A673 (cell line): ENCODE data around the gene GHRHR. TPM values are rescaled to one million over a fixed set of nuclear protein-coding genes. Genes with fewer than 3 reads are reported as not detected.

ENCODE experiments used
- BruUV-seq: library from RNA; stranded (reverse); fragments of 400-500 nt; replicated peaks from 2 replicates; lab custom pipeline; 2021; lab: Mats Ljungman, UMichigan
- CTCF ChIA-PET: fragments of 300-600 bp; sonication (Branson Sonifier 250); formaldehyde crosslinking; loops from one replicate; lab custom pipeline; 2022; ENCODE audit warnings: antibody characterized with exemption; lab: Charles Lee
- POLR2A ChIA-PET: fragments of 300-600 bp; sonication (Branson Sonifier 250); formaldehyde crosslinking; loops from one replicate; lab custom pipeline; 2022; ENCODE audit warnings: antibody characterized with exemption; ENCODE audit not compliant: low non-redundant PET; lab: Charles Lee
- DNase-seq: peaks from one replicate; pipeline ENCODE4 v3.0.0-alpha.2; 2015; ENCODE audit warnings: low spot score
- H3K27ac ChIP-seq: fragments of 200-600 bp; sonication (generic); 2 replicates; pipeline ENCODE4 v1.5.1; 2016; ENCODE audit warnings: mixed run types, low read depth, mild to moderate bottlenecking, mixed read lengths, antibody characterized with exemption, low read length; ENCODE audit not compliant: poor library complexity, severe bottlenecking
- H3K27me3 ChIP-seq: fragments of 200-600 bp; sonication (generic); replicated peaks from 2 replicates; pipeline ENCODE4 v1.6.1; 2017; ENCODE audit warnings: mixed run types, low read depth, mild to moderate bottlenecking, mixed read lengths, antibody characterized with exemption, low read length; ENCODE audit not compliant: insufficient read depth, poor library complexity
- H3K36me3 ChIP-seq: fragments of 200-600 bp; sonication (generic); 2 replicates; pipeline ENCODE4 v1.6.1; 2016; ENCODE audit warnings: mixed run types, mild to moderate bottlenecking, mixed read lengths, antibody characterized with exemption, low read length; ENCODE audit not compliant: insufficient read depth, poor library complexity, severe bottlenecking
- H3K4me1 ChIP-seq: fragments of 200-600 bp; sonication (generic); 2 replicates; pipeline ENCODE4 v1.6.1; 2017; ENCODE audit warnings: mixed run types, mild to moderate bottlenecking, mixed read lengths, antibody characterized with exemption, low read length; ENCODE audit not compliant: insufficient read depth, poor library complexity, severe bottlenecking
- H3K4me3 ChIP-seq: fragments of 200-600 bp; sonication (generic); 2 replicates; pipeline ENCODE4 v1.5.1; 2016; ENCODE audit warnings: low read depth, mixed run types, mild to moderate bottlenecking, mixed read lengths, low read length; ENCODE audit not compliant: poor library complexity, severe bottlenecking
- H3K9me3 ChIP-seq: fragments of 200-600 bp; sonication (generic); 2 replicates; pipeline ENCODE4 v1.6.1; 2016; ENCODE audit warnings: mixed run types, low read depth, mild to moderate bottlenecking, mixed read lengths, antibody characterized with exemption, low read length; ENCODE audit not compliant: poor library complexity, severe bottlenecking
- EZH2 ChIP-seq: fragments of 200-600 bp; sonication (generic); IDR thresholded peaks from 2 replicates; pipeline ENCODE4 v1.6.1; 2017; ENCODE audit warnings: borderline replicate concordance, low read depth, mild to moderate bottlenecking, mixed read lengths, antibody characterized with exemption, low read length; ENCODE audit not compliant: poor library complexity, severe bottlenecking
- intact Hi-C: fragments of 100-400 bp; cut with micrococcal nuclease; formaldehyde crosslinking; loops from one replicate; pipeline ENCODE4 v1.10.0; 2022; ENCODE audit not compliant: unreplicated experiment
- total RNA-seq: library from RNA; stranded (reverse); gene quantifications from 2 replicates; pipeline ENCODE4 v1.2.3, GENCODE V29; 2021
- TF ChIP-seq, protein P1 (sequence below): fragments of 300-800, 200-600 bp; sonication (generic); conservative IDR thresholded peaks from 2 replicates; pipeline ENCODE4 v1.5.1; 2017; ENCODE audit warnings: low read depth, mild to moderate bottlenecking, antibody characterized with exemption, low read length, moderate library complexity, mixed read lengths

The GHRHR gene
- total RNA-seq, 1 experiment from 2014 or later = not detected

DNA sequence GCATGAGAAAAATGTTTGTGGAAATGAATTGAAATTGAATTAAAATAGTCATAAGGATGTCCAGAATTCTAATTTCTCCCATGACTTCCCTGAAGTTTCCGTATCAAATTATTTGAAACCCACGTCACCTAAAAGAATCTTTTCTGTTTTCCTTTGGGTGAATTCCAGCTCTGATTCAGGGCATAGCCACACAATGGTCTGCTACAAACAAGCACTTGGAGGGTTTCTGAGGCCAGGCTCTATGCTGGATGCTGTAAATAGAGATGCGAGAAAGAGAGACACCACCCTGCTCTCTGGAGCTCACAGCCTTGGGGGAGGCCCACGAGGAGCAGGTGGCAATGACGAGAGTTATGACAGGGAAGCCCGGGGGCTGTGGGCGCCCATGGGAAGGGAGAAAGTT, 33.6 kb downstream of the GHRHR start:
- Histone ChIP-seq H3K4me3 (no peak overlapping the region), H3K27ac (no peak overlapping the region), H3K27me3 (no peaks in the 10 kb centered on the region), H3K4me1 (no peaks in the 10 kb centered on the region), H3K36me3 (no peaks in the 10 kb centered on the region), H3K9me3 (no peaks in the 10 kb centered on the region)
- CTCF ChIA-PET = interaction anchor here (1.2 kb wide), 1 partner anchor 13 kb away, joined by 8 read pairs; no protein-coding TSS in a partner anchor
- BruUV-seq = no TSS peak
- intact Hi-C loops = no loop called here
- DNase-seq = no peak
- POLR2A ChIA-PET = no interaction called here
- TF ChIP-seq, protein P1, sequence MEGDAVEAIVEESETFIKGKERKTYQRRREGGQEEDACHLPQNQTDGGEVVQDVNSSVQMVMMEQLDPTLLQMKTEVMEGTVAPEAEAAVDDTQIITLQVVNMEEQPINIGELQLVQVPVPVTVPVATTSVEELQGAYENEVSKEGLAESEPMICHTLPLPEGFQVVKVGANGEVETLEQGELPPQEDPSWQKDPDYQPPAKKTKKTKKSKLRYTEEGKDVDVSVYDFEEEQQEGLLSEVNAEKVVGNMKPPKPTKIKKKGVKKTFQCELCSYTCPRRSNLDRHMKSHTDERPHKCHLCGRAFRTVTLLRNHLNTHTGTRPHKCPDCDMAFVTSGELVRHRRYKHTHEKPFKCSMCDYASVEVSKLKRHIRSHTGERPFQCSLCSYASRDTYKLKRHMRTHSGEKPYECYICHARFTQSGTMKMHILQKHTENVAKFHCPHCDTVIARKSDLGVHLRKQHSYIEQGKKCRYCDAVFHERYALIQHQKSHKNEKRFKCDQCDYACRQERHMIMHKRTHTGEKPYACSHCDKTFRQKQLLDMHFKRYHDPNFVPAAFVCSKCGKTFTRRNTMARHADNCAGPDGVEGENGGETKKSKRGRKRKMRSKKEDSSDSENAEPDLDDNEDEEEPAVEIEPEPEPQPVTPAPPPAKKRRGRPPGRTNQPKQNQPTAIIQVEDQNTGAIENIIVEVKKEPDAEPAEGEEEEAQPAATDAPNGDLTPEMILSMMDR = no peak
- TF ChIP-seq EZH2 = no peak

- H3K4me1 ChIP-seq = no peaks in the 10 kb centered on the region
- H3K36me3 ChIP-seq = no peaks in the 10 kb centered on the region
- no peak overlapping the region for H3K27ac ChIP-seq
- no peak for DNase-seq
- H3K27me3 ChIP-seq = no peaks in the 10 kb centered on the region
- no TSS peak for BruUV-seq
- H3K4me3 ChIP-seq = no peak overlapping the region
- POLR2A ChIA-PET = no interaction called here
- H3K9me3 ChIP-seq = no peaks in the 10 kb centered on the region
- TF ChIP-seq, protein P1 = no peak
- TF ChIP-seq EZH2 = no peak
- CTCF ChIA-PET = interaction anchor here (1.2 kb wide), 1 partner anchor 13 kb away, joined by 8 read pairs; no protein-coding TSS in a partner anchor
- intact Hi-C loops = no loop called here
These were observed 34.4 kb downstream of the GHRHR start for GRCh38 chr7:30998180-30998579.

DNA sequence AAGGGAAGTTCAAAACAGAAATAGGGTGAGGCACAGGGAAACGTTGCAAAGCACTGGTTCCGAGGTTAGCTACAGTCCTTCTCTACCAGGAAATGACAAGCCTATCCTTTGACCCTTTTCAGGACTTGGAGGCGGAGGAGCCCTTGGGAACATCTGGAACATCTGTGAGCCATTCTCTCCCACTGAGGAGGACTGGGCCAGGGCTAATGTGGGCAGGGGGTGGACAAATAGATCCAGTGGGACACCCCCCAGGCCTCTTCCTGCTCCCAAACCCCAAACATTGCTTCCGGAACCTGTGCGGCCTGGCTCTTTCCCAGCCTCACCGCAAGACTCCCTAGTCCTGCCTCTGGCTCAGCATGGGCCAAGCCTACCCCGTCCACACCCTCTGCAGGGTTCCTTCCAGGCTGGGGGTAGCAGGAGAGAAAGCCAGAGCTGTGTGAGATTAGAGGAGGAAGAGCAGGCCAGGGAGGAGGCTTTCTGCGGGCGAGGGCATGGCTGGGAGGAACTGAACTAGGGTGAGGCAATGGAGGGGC, 36.5 kb downstream of the GHRHR start:
- intact Hi-C loops = no loop called here
- no peaks in the 10 kb centered on the region for H3K36me3 ChIP-seq
- DNase-seq = no peak
- no peaks in the 10 kb centered on the region for H3K4me1 ChIP-seq
- no peak overlapping the region for H3K4me3 ChIP-seq
- TF ChIP-seq EZH2 = no peak
- TF ChIP-seq, protein P1 = no peak
- no peaks in the 10 kb centered on the region for H3K9me3 ChIP-seq
- POLR2A ChIA-PET = no interaction called here
- CTCF ChIA-PET = no interaction called here
- no peaks in the 10 kb centered on the region for H3K27me3 ChIP-seq
- BruUV-seq = no TSS peak
- no peak overlapping the region for H3K27ac ChIP-seq
